IPS-20b (cell line): ENCODE results near the gene DCANP1.
A peak's percentile ranks its signal among the peaks of the same experiment; 100 is the strongest.

Experiments used
- H3K27ac ChIP-seq: one replicate; pipeline ENCODE4 v1.5.1; 2013; ENCODE audit warnings: low read length
- H3K27me3 ChIP-seq: 2 replicates; pipeline ENCODE4 v1.6.1; 2013; ENCODE audit warnings: mild to moderate bottlenecking, low read length, inconsistent platforms; ENCODE audit not compliant: insufficient read depth
- H3K36me3 ChIP-seq: 2 replicates; pipeline ENCODE4 v1.6.1; 2013; ENCODE audit warnings: low read depth, mild to moderate bottlenecking, inconsistent platforms, low read length, moderate library complexity; ENCODE audit not compliant: insufficient read depth
- H3K4me1 ChIP-seq: 2 replicates; pipeline ENCODE4 v1.6.1; 2013; ENCODE audit warnings: mild to moderate bottlenecking, control low read depth, inconsistent platforms, low read length, moderate library complexity; ENCODE audit not compliant: insufficient read depth
- H3K4me3 ChIP-seq: 2 replicates; pipeline ENCODE4 v1.5.1; 2013; ENCODE audit warnings: mild to moderate bottlenecking, low read length, inconsistent platforms
- H3K9ac ChIP-seq: 2 replicates; pipeline ENCODE4 v1.6.1; 2013; ENCODE audit warnings: low read depth, mild to moderate bottlenecking, inconsistent platforms, low read length, moderate library complexity
- H3K9me3 ChIP-seq: 2 replicates; pipeline ENCODE4 v1.6.1; 2013; ENCODE audit warnings: mild to moderate bottlenecking, low read depth, low read length, inconsistent platforms; ENCODE audit not compliant: insufficient read depth

Gene DCANP1

GRCh38 chr5:135423146-135423845 lies 23.9 kb downstream of the DCANP1 start:
- H3K4me1 ChIP-seq = no peaks in the 10 kb centered on the region

GRCh38 chr5:135422419-135422818 lies 24.7 kb downstream of the DCANP1 start:
- H3K4me1 ChIP-seq = no peaks in the 10 kb centered on the region
- no peak overlapping the region for H3K27ac ChIP-seq
- H3K9me3 ChIP-seq = no peaks in the 10 kb centered on the region
- no peaks in the 10 kb centered on the region for H3K36me3 ChIP-seq
- no peak overlapping the region for H3K4me3 ChIP-seq
- peaks cover 11% of the 10 kb centered on the region for H3K27me3 ChIP-seq
- H3K9ac ChIP-seq = no peak overlapping the region

More at GRCh38 chr5:135423146-135423845, 23.9 kb downstream of the DCANP1 start:
- Histone ChIP-seq H3K9me3 (no peaks in the 10 kb centered on the region), H3K27ac (no peak overlapping the region), H3K36me3 (no peaks in the 10 kb centered on the region), H3K4me3 (no peak overlapping the region), H3K9ac (no peak overlapping the region), H3K27me3 (peaks cover 11% of the 10 kb centered on the region)

- no peak overlapping the region for H3K9ac ChIP-seq
- H3K4me3 ChIP-seq = no peak overlapping the region
- H3K4me1 ChIP-seq = no peaks in the 10 kb centered on the region
- no peak overlapping the region for H3K27ac ChIP-seq
- no peaks in the 10 kb centered on the region for H3K36me3 ChIP-seq
- no peaks in the 10 kb centered on the region for H3K9me3 ChIP-seq
- peaks cover 11% of the 10 kb centered on the region for H3K27me3 ChIP-seq
Observed at GRCh38 chr5:135417083-135417482, 30.1 kb downstream of the DCANP1 start.

- Histone ChIP-seq H3K4me3 (no peak overlapping the region), H3K9ac (no peak overlapping the region), H3K9me3 (no peaks in the 10 kb centered on the region; the same call in 1 of the 2 replicates), H3K27ac (no peak overlapping the region), H3K4me1 (peaks cover 17% of the 10 kb centered on the region), H3K27me3 (peaks cover 45% of the 10 kb centered on the region), H3K36me3 (no peaks in the 10 kb centered on the region)
Observed at GRCh38 chr5:135405082-135405481, 42.1 kb downstream of the DCANP1 start.

GRCh38 chr5:135402031-135402430 lies 45.1 kb downstream of the DCANP1 start:
- Histone ChIP-seq H3K4me3 (no peak overlapping the region), H3K36me3 (no peaks in the 10 kb centered on the region), H3K27ac (no peak overlapping the region), H3K9ac (no peak overlapping the region), H3K9me3 (no peaks in the 10 kb centered on the region), H3K27me3 (peaks cover 61% of the 10 kb centered on the region), H3K4me1 (peaks cover 25% of the 10 kb centered on the region)

GRCh38 chr5:135400866-135401265 lies 46.3 kb downstream of the DCANP1 start:
- Histone ChIP-seq H3K4me3 (peak overlapping the region; percentile 72), H3K9me3 (no peaks in the 10 kb centered on the region), H3K36me3 (no peaks in the 10 kb centered on the region), H3K27me3 (peaks cover 70% of the 10 kb centered on the region), H3K9ac (no peak overlapping the region), H3K27ac (no peak overlapping the region), H3K4me1 (peaks cover 30% of the 10 kb centered on the region)

- no peaks in the 10 kb centered on the region for H3K36me3 ChIP-seq
- peak overlapping the region; percentile 72 for H3K4me3 ChIP-seq
- H3K27ac ChIP-seq = no peak overlapping the region
- peak overlapping the region; percentile 69; the same call in 1 of the 2 replicates for H3K9ac ChIP-seq
- peaks cover 77% of the 10 kb centered on the region for H3K27me3 ChIP-seq
- H3K9me3 ChIP-seq = no peaks in the 10 kb centered on the region
- H3K4me1 ChIP-seq = peaks cover 30% of the 10 kb centered on the region
Observed at GRCh38 chr5:135399794-135400542, 47.2 kb downstream of the DCANP1 start.

GRCh38 chr5:135398855-135399793 lies 48.0 kb downstream of the DCANP1 start, which contains the start of gene MACROH2A1:
MACROH2A1 (minus strand) TSS chr5:135399231; CDS start chr5:135389093, 10,138 bp downstream.
- H3K4me1 ChIP-seq = peaks cover 29% of the 10 kb centered on the region
- H3K4me3 ChIP-seq = peak within 1 kb of the TSS; percentile 72
- H3K27me3 ChIP-seq = peaks cover 79% of the 10 kb centered on the region
- peak within 1 kb of the TSS; percentile 69 for H3K9ac ChIP-seq
- H3K27ac ChIP-seq = no peak within 1 kb of the TSS
- H3K36me3 ChIP-seq = no peaks in the 10 kb centered on the region
- no peaks in the 10 kb centered on the region for H3K9me3 ChIP-seq

GRCh38 chr5:135398160-135398854 lies 48.8 kb downstream of the DCANP1 start:
- no peaks in the 10 kb centered on the region for H3K9me3 ChIP-seq
- peaks cover 25% of the 10 kb centered on the region for H3K4me1 ChIP-seq
- H3K27me3 ChIP-seq = peaks cover 74% of the 10 kb centered on the region
- no peak overlapping the region for H3K27ac ChIP-seq
- H3K4me3 ChIP-seq = peak overlapping the region; percentile 72
- peak overlapping the region; percentile 66; the same call in 1 of the 2 replicates for H3K9ac ChIP-seq
- no peaks in the 10 kb centered on the region for H3K36me3 ChIP-seq

GRCh38 chr5:135397084-135397483 lies 50.1 kb downstream of the DCANP1 start:
- no peaks in the 10 kb centered on the region for H3K9me3 ChIP-seq
- no peaks in the 10 kb centered on the region for H3K36me3 ChIP-seq
- peaks cover 62% of the 10 kb centered on the region for H3K27me3 ChIP-seq
- peaks cover 25% of the 10 kb centered on the region for H3K4me1 ChIP-seq
- H3K4me3 ChIP-seq = peak overlapping the region; percentile 72; the same call in 1 of the 2 replicates
- H3K27ac ChIP-seq = no peak overlapping the region
- peak overlapping the region; percentile 66; the same call in 1 of the 2 replicates for H3K9ac ChIP-seq
